Medulla oblongata (tissue), 1 donor: ENCODE results near the gene CEMIP2.
A peak's percentile ranks its signal among the peaks of the same experiment; 100 is the strongest.

Source experiments
- DNase-seq: peaks from one replicate; pipeline ENCODE4 v3.0.0-alpha.2; 2015; ENCODE audit errors: extremely low spot score

CEMIP2 gene

GRCh38 chr9:71769175-71770161, 1.2 kb upstream of the CEMIP2 start:
- DNase-seq, result peak; percentile 57

GRCh38 chr9:71767776-71768321, 464 bp downstream of the CEMIP2 start:
- no peak for DNase-seq

- DNase-seq, result no peak
Measured at GRCh38 chr9:71767163-71767775, 1.0 kb downstream of the CEMIP2 start.

GRCh38 chr9:71766663-71767062, 1.6 kb downstream of the CEMIP2 start:
- no peak for DNase-seq

GRCh38 chr9:71765693-71766092, 2.6 kb downstream of the CEMIP2 start:
- DNase-seq, result no peak

GRCh38 chr9:71764891-71765290, 3.4 kb downstream of the CEMIP2 start:
- no peak for DNase-seq

GRCh38 chr9:71764463-71764862, 3.9 kb downstream of the CEMIP2 start:
- DNase-seq, result no peak

GRCh38 chr9:71763832-71764231, 4.5 kb downstream of the CEMIP2 start:
- no peak for DNase-seq

- DNase-seq, result no peak
Measured at GRCh38 chr9:71762900-71763653, 5.2 kb downstream of the CEMIP2 start.

- no peak for DNase-seq
Measured at GRCh38 chr9:71761938-71762353, 6.4 kb downstream of the CEMIP2 start.

GRCh38 chr9:71760901-71761300, 7.4 kb downstream of the CEMIP2 start:
- peak; percentile 63 for DNase-seq

- DNase-seq, result no peak
Measured at GRCh38 chr9:71758785-71759184, 9.5 kb downstream of the CEMIP2 start.

- no peak for DNase-seq
Measured at GRCh38 chr9:71758277-71758676, 10.0 kb downstream of the CEMIP2 start.

- DNase-seq, result no peak
Measured at GRCh38 chr9:71756753-71757152, 11.6 kb downstream of the CEMIP2 start.

- DNase-seq, result no peak
Measured at GRCh38 chr9:71755869-71756268, 12.4 kb downstream of the CEMIP2 start.

GRCh38 chr9:71755230-71755629, 13.1 kb downstream of the CEMIP2 start:
- no peak for DNase-seq

GRCh38 chr9:71754151-71754550, 14.2 kb downstream of the CEMIP2 start:
- no peak for DNase-seq

GRCh38 chr9:71752928-71753327, 15.4 kb downstream of the CEMIP2 start:
- no peak for DNase-seq

- no peak for DNase-seq
Measured at GRCh38 chr9:71752352-71752751, 16.0 kb downstream of the CEMIP2 start.

GRCh38 chr9:71748280-71748743, 20.0 kb downstream of the CEMIP2 start:
- DNase-seq, result no peak

GRCh38 chr9:71747576-71747975, 20.7 kb downstream of the CEMIP2 start:
- DNase-seq, result no peak

GRCh38 chr9:71746758-71747125, 21.6 kb downstream of the CEMIP2 start:
- DNase-seq, result no peak
